Stimulated activated CD4-positive, alpha-beta T cell treated with anti-CD3 and anti-CD28 coated beads, Interleukin-1b, Interleukin-23, amount 100 ng/mL, for 4 hours (primary cell): ENCODE data around the gene NCK1.
"Not testable (repeated sequence)": the region's sequence is repeated elsewhere in the genome, so short reads cannot be mapped to it uniquely, and the experiment has no call there.

Experiments used
- DNase-seq, 2 donors: peaks; one replicate each; pipeline ENCODE4 v3.0.0-alpha.2; 2020; ENCODE audit warnings: low read depth in 2 of 2

The NCK1 gene

DNA sequence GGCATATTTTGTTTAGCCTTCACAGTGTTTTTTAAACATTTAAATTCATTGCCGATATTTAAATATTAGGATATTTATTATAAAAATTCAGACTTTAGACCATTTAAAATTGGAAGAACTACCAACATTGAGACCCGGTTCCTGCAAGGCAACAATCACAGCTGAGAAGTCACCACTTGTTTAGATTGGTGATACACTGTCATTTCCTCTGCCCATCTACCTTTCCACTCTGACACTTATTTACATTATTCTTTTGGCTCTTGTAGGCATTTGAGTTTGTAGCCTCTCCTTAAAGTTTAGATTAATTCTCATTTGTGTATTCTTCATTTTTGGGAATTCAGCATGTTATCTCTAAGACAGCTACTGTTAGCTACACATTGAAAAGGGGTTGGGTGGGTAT, 85.5 kb downstream of the NCK1 start:
- DNase-seq = no peak

DNA sequence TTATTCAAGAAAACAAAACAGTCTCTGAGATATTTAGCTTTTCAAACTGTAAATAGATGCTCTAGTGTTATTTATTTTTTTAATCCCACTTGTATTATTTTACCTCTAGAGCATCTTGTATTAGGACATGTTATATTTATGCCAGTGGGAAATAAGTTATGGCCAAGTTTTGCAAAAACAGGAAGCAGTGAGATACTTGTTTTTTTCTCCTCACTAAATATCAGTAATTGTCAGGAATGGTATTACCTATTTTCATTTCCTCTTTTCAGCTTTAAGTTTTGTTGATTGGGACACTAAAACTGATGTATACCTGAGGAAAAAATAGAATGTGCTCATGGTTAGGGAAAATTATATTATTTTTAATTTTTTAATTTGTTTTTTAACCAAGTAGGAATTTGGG, 87.1 kb downstream of the NCK1 start:
- no peak for DNase-seq

DNA sequence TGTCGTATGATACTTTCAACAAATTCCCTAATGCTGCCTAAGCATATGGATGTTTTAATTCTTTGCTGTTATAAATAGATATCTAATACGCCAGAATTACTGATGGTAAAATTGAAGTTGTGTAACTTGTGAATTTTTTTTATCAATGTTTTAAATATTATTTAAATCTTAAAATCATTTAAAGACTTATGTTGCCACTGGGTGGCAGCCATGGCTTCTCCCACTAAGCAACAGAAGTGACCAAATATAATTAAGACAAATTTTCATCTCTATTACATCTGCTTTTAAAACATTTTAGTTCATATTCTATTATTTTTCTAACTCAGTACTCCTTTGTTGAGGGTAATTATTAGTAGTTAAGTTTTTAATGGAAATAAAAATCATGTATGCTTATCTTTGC, 87.7 kb downstream of the NCK1 start:
- no peak for DNase-seq

DNA sequence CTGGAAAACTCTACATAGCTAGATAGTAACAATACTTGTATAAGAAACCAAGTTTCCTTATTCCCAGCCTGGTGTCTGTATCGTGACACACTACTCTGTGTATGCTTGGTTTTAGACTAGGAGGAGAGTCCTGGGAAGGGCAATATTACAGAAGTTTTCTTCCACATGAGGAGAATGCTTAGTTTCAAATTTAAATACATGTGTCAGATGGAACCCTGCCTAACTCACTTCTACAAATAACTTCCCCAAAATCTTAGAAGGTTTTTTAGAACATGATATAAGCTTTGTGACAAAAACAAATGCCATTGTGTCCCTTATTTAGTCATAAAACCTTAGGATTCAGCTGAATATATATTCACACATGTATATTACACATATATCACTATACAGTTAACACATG, 88.6 kb downstream of the NCK1 start:
- DNase-seq = no peak

DNA sequence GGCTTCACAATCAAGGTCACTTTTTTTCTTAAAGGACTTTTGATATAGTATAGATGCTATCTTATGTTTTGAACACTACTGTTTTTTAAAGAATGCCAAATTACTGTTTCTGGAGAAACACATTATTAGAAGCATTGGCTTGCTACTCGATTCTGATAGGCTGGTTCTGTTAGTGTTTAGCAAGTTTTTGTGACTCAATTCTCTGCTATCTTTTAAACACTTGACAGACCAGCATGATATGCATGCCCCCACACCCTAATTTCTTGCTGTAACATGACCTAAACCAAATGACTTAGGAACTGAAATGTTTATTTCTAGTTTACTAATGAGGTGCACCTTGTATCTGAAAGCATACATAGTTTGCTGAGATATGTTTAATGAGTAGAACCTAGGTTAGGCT, 90.3 kb downstream of the NCK1 start:
- DNase-seq = no peak

DNA sequence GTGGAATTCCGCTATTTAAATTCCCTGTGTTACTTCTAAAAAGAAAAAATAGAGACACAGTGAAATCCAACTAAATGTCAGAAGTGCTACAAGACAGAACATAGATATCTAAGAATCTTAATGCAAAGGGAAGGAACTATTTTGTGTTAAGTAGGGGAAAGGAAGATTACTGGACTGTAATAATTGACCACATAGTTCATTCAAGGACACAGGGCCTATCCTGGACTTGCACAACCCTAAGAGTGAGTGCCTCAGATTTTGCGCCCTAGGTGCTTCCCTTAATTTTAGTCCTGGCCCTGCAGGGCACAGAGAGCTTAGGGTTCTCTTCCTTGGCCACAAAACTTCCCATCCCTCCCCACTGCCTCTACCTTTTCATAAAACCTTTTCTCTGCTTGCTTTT, 92.2 kb downstream of the NCK1 start:
- no peak for DNase-seq

DNA sequence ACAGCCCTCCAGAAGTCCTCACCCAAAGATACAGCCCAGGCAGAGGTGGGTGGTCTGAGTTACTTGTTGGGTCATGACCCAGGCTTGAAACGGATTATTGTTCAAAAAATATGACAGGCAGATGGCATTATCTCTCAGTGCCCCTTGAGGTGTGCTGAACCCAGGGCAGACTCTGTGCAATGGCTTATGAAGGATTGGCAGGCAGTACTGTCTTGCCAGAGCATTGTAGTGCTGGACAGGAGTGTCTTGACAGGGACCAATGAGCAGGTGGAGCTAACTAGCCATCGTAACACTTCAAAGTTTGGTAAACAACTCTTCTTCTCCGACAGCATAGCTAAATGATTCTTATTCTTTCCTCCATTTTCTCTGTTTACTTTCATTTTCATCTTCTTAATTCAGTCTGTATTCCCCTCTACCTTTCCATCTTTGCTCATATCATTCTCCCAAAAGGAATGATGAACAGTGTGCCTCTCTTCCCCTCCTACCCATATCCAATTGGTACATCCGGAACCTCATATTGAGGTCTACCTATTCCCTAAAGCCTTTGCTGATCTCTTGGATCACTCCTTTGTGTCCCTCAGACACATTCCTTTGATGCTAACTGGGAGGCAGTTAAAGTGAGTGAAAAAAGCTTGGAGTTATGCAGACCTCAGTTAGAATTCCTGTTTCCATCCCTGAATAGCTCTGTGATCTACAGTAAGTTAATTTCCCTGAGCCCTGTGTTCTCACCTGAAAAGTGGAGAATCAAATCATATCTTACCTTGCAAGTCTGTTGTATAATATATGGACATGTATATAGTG, 93.2 kb downstream of the NCK1 start:
- DNase-seq = no peak

DNA sequence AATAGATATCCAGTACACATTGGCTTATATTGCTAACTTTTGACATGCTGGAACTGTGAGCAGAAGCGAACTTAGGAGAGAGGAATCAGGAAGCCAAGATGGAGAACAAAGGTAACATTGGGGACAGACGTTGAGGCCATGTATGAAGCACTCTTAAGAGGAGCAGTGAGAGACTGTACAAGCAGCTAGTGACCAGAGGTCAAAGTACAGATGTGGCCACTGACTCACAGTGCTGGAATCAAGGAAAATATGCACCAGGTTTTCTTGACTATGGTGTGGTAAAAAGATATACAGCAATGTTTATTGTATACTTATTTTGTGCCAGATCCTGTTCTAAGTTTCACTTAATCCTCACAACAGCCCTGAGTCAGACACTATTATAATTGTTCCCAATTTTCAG, 93.8 kb downstream of the NCK1 start:
- DNase-seq = no peak

DNA sequence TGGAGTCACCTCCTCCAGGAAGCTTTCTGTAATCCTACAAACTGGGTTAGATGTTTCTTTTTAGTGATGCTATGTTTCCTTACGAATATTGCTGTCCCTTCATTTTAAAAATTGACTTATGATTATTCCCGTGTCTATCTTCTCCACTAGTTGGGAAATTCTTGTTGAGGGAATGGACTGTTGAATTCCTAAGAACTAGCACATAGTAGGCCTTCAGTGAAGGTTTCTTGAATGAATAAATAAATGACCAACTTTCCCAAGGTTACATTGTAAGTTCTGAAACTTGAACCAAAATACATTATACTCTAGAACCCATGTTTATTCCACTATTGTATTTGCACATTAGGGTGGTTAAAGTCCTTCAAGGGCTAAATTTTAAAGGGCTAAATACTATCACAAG, 95.0 kb downstream of the NCK1 start:
- no peak for DNase-seq

DNA sequence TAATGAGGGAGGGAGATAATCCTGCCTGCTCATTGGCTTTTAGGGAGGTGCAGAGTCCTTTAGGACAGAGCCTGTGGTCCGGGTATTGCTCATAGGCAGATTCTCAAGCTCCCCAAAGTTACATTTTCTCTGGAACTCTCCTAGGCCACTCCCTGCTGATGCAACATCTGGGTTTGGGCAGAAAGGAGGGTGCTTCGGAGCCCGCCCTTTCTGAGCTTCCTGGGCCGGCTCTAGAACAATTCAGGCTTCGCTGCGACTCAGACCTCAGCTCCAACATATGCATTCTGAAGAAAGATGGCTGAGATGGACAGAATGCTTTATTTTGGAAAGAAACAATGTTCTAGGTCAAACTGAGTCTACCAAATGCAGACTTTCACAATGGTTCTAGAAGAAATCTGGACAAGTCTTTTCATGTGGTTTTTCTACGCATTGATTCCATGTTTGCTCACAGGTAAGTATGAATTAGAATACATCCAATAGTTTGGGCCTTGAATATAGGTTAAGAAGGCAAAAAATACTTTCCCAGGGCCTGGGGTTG, 95.8 kb downstream of the NCK1 start, which contains the start of gene IL20RB:
IL20RB (plus strand) TSS at position 233 of the 538 bp plus-strand sequence; CDS start at position 364, 131 bp downstream.
- DNase-seq = no peak

DNA sequence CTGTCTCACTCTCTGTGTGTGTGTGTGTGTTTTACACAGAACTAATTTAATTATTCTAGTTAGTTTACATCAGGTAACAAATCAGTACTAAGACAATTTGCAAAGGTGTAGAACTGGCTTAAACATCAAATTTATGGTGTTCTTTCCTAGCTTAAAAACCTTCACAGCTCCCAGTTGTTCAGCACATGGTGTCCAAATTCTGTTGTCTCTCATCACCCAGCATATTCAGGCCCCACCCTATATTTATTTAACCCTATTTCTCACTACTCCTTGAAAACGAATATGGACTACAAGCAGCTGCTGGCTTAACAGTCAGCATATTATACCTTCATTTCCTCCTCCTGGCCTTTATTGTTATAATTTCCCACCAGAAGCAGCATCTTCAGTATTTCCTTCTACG, 96.9 kb downstream of the NCK1 start:
- DNase-seq = no peak

DNA sequence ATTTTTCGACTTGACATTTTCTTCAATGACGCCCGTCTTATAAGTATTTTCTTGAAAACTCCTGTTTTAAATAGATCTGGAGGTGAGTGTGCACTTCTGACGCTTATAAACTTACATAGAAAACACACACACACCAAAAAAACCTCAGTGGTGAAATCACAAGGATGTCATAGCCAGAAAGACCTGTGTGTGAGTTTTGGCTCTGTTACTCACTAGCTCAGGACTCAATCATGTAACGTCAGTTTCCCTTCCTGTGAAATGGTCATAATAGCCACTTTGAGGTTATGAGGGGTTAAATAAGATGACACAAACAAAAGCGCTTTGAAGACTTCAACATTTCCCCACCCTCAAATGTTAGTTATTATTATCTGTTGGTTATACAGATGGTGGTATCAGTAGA, 97.6 kb downstream of the NCK1 start:
- no peak for DNase-seq

DNA sequence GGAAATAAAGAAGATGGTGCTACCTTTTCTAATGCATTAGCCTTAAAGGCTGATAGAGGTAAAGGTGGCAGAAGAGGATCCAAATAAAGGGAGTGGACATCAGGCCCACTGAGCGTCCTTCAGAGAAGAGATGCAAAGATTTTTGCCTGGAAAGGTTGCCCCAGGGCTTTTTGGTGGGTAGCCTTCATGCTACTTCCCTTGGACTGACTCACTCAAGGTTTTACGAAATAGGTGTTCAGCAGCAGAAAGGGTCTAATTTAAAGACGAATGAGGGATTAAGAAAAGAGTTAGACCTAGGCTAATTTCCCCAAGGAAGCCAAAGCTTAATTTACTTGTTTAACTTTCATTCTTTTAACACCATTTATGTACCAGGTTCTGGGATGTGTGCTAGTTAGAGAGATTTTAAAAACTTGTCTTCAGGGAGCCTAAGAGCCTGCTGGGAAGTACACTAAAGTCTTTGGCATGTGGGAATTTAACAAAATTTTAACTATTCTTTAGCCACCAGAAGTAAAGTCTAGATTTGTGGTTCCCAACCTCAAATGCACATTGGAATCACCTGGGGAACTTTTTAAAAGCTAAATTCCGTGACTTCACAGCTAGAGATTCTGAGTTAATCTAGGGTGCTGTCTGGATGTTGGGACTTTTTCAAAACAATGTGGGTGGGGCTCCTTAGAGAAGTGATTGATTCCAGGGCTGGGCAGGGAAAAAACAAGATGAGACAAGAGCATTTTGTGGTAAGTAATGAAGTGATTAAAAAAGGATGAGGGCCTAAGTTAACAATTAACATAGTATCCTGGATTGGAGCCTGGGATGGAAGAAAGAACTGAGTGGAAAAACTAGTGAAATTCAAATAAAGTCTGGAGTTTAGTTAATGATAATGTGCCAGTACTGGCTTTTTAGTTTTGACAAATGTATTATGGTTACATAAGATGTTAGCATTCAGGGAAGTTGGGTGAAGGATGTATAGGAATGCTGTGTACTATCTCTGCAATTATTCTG, 99.1 kb downstream of the NCK1 start:
- no peak for DNase-seq

DNA sequence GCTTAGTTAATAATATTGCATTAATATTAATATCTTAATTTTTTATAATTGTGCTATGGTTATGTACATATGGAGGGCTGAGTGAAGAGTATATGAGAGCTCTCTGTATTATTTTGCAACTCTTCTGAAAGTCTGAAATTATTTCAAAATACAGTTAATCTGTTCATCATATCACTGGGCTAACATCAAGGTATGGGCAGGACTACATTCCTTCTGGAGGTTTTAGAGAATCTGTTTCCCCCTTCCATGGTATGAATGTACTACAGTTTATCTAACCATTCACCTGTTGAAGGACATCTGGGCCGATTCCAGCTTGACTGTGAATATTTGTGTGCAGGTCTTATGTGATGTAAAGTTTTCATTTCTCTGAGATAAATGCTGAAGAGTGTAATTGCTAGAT, 100.9 kb downstream of the NCK1 start:
- no peak for DNase-seq

DNA sequence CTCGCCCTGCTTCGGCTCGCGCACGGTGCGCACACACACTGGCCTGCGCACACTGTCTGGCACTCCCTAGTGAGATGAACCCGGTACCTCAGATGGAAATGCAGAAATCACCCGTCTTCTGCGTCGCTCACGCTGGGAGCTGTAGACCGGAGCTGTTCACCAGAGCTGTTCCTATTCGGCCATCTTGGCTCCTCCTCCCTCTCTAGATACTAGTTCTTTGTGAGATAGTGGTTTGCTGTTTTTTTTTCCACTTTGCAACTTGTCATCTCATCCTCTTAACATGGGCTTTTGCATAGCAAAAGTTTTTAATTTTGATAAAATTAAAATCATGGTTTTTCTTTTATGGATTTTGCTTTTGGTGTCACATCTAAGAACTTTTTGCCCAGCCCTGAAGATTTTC, 107.5 kb downstream of the NCK1 start:
- DNase-seq = not testable (repeated sequence)

DNA sequence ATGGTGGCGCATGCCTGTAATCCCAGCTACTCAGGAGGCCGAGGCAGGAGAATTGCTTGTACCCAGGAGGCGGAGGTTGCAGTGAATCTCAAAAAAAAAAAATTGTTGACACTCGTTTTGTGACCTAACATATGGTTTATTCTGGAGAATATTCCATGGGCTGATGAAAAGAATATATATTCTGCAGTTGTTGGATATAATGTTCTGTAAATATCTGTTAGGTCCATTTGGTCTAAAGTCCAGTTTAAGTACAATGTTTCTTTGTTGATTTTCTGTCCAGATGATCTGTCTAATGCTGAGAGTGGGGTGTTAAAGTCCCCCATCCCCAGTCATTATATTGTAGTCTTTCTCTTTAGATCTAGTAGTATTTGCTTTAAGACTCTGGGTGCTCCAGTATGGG, 111.3 kb downstream of the NCK1 start:
- no peak for DNase-seq

DNA sequence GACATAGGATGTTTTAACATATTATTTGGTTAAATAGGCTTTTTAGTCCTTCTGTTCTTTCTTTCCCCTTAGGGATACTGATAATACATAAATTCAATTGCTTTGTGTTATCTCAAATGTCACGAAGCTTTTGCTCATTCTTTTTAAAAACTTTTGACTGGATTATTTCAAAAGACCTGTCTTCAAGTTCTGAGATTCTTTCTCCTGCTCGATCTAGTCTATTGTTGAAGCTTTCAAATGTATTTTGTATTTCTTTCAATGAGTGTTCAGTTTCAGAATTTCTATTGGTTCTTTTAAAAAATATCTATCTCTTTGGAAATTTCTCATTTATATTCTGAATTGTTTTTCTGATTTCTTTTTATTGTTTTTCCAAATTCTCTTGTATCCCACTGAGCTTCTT, 112.7 kb downstream of the NCK1 start:
- no peak for DNase-seq

DNA sequence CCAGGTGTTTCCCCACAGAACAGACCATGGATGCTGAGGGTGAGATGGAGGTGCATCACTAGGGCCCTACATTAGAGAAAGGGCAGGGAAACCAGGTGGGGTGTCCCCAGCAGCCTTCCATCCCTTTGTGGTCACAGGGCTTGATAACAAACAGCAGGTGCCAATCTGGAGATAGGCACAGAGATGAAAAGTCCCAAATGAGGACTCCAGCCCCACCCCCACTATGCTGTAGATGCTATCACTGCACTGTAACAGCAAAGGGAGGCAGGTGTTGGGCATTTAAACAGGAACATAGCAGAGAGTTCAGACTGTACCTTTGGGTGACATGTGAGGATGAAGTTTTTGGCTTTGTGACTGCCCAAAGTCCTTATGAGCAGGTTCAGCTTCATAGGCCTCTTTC, 117.2 kb downstream of the NCK1 start:
- DNase-seq = no peak

DNA sequence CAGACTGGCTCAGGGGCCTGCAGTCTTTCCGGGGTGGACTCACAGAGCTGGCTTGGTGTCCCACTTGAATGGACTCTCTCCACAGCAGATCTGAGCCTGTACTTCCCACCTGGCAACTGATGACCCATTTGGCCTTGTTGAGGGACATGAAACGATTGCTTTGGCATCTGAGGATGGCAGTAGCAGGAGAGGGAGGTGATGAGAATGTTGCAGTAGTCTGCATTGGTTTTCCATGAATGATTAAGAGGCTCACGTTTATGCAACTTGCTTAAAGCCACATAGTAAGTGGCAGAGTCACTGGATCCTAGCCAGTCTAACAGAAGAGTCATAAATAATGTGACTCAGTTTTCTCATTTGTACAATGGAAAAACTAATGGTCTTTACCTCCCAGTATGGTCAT, 117.7 kb downstream of the NCK1 start:
- DNase-seq = no peak

DNA sequence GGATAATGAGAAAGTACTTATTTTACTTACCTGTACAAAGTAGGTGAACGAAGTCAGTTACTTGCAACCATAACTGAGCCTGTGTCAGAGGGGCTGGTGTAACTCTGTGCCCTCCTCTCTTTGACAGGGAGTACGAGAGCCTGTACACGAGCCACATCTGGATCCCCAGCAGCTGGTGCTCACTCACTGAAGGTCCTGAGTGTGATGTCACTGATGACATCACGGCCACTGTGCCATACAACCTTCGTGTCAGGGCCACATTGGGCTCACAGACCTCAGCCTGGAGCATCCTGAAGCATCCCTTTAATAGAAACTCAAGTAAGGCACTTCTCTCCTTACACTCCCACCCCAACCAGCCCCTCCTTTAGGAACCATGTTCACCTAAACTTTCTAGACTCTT, 120.0 kb downstream of the NCK1 start:
- DNase-seq = no peak

DNA sequence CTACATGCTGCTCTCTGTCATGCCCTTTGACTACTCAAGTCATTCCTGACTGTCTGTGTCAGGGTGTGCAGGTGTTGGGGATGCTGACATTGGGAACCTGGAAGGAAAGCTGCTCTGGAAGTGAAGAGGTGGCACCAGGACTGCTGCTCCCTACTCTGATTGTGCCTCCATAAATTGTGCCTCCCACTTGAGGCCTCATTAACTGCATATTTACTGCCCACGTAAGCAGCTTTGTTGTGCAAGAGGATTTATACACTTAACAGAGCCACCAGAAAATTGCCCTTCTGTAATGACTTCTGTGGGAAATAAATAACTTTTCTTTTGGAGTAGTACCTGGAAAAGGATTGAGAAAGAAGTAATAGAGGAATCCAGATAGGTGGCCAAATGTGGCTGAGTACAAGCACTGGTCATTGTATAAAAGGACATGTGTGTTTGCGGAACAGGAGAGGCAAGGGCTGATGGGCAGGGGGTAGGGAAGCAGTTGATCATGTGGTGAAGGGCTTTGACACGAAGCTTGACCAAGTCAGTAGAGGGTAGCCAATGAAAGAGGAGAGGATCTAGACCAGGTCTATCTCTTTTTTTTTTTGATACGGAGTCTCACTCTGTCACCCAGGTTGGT, 120.6 kb downstream of the NCK1 start:
- no peak for DNase-seq

DNA sequence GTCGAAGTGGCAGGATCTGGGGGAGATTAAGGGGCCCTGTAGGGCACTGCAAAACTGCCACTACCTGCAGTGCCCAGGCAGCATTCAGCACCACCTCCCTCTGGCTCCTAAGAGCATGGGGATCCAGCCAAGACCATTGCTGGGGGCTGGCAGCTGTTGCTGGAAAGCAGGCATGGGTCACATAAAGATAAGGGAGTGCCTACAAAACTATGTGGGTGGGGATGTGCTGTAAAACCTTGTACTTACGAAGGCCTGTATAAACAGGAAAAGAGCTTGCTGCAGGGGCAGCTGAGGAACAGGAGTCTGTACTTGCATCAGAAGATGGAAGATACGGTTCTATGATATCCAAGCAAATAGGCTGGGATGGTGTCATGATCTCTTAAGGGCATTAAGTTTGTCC, 122.8 kb downstream of the NCK1 start:
- DNase-seq = no peak
